Stimulated activated CD8-positive, alpha-beta memory T cell treated with anti-CD3 and anti-CD28 coated beads, Interleukin-7, amount 100 ng/mL, for 24 hours (primary cell): ENCODE measurements around the gene REXO1.

Experiments
- DNase-seq: peaks from one replicate; pipeline ENCODE4 v3.0.0-alpha.2; 2020; ENCODE audit warnings: low read depth

REXO1 gene

GRCh38 chr19:1828279-1829238 is 19.7 kb downstream of the REXO1 start:
- DNase-seq, result no peak

- DNase-seq, result no peak
Observed at GRCh38 chr19:1827566-1828278, 20.6 kb downstream of the REXO1 start.

GRCh38 chr19:1826557-1827521 is 21.4 kb downstream of the REXO1 start:
- no peak for DNase-seq

- DNase-seq, result peak; percentile 62
Observed at GRCh38 chr19:1825909-1826556, 22.2 kb downstream of the REXO1 start.

- DNase-seq, result no peak
Observed at GRCh38 chr19:1824252-1824622, 24.0 kb downstream of the REXO1 start.

GRCh38 chr19:1823539-1824251 is 24.6 kb downstream of the REXO1 start:
- DNase-seq, result no peak

- no peak for DNase-seq
Observed at GRCh38 chr19:1823020-1823419, 25.3 kb downstream of the REXO1 start.

GRCh38 chr19:1822210-1822609 is 26.1 kb downstream of the REXO1 start:
- DNase-seq, result no peak

GRCh38 chr19:1819341-1820255 is 28.7 kb downstream of the REXO1 start:
- no peak for DNase-seq

GRCh38 chr19:1818549-1819195 is 29.6 kb downstream of the REXO1 start:
- no peak for DNase-seq

GRCh38 chr19:1817553-1818179 is 30.6 kb downstream of the REXO1 start:
- DNase-seq, result no peak

GRCh38 chr19:1816530-1817298 is 31.6 kb downstream of the REXO1 start:
- no peak for DNase-seq

- no peak for DNase-seq
Observed at GRCh38 chr19:1815605-1816529, 32.4 kb downstream of the REXO1 start.

- no peak for DNase-seq
Observed at GRCh38 chr19:1814833-1815604, 33.3 kb downstream of the REXO1 start.

- DNase-seq, result no peak
Observed at GRCh38 chr19:1814391-1814790, 33.9 kb downstream of the REXO1 start.
